Common myeloid progenitor, CD34-positive (primary cell): ENCODE data around the gene MIEN1.
"Not testable (repeated sequence)": the region's sequence is repeated elsewhere in the genome, so short reads cannot be mapped to it uniquely, and the experiment has no call there.

Source experiments
- CTCF ChIA-PET: fragments of 350-600 bp; sonication (Branson Sonifier 250); formaldehyde crosslinking; loops from one replicate; lab custom pipeline; 2021; ENCODE audit warnings: antibody characterized with exemption; lab: Charles Lee
- POLR2A ChIA-PET: fragments of 350-600 bp; sonication (Branson Sonifier 250); formaldehyde crosslinking; loops from one replicate; lab custom pipeline; 2021; ENCODE audit warnings: antibody characterized with exemption; lab: Charles Lee
- DNase-seq, 3 donors: peaks; one replicate each; pipeline versions ENCODE4 v3.0.0 to v3.0.0-alpha.2; 2013
- H3K27ac ChIP-seq, 2 experiments: 1 replicate in 1 of 2; 2 replicates in 1 of 2; pipeline ENCODE4 v1.7.0; 2013; ENCODE audit warnings: inconsistent platforms in 2 of 2, low read length in 2 of 2, mild to moderate bottlenecking in 2 of 2, low read depth in 1 of 2, moderate library complexity in 1 of 2; ENCODE audit not compliant: severe bottlenecking in 2 of 2, insufficient read depth in 1 of 2, poor library complexity in 1 of 2
- H3K27me3 ChIP-seq, 5 experiments: replicated peaks in 2 of 5; 1 replicate in 3 of 5; 2 replicates in 2 of 5; pipeline versions ENCODE4 v1.6.1 to v1.7.0; 2013; ENCODE audit warnings: low read length in 4 of 5, mild to moderate bottlenecking in 2 of 5, moderate library complexity in 2 of 5, inconsistent platforms in 1 of 5; ENCODE audit not compliant: insufficient read depth in 5 of 5, control insufficient read depth in 4 of 5
- H3K36me3 ChIP-seq, 4 experiments: 1 replicate in 2 of 4; 2 replicates in 2 of 4; pipeline versions ENCODE4 v1.6.1 to v1.7.0; 2013; ENCODE audit warnings: low read length in 3 of 4, control low read depth in 1 of 4, mild to moderate bottlenecking in 1 of 4; ENCODE audit not compliant: control insufficient read depth in 4 of 4, insufficient read depth in 4 of 4
- H3K4me1 ChIP-seq, 4 experiments: 1 replicate in 3 of 4; 2 replicates in 1 of 4; pipeline versions ENCODE4 v1.6.1 to v1.7.1; 2013; ENCODE audit warnings: low read length in 3 of 4, mild to moderate bottlenecking in 3 of 4, control low read depth in 1 of 4, inconsistent platforms in 1 of 4, moderate library complexity in 1 of 4; ENCODE audit not compliant: control insufficient read depth in 4 of 4, insufficient read depth in 4 of 4; ENCODE audit errors: control extremely low read depth in 1 of 4
- H3K4me3 ChIP-seq, 7 experiments: 1 replicate in 4 of 7; 2 replicates in 3 of 7; pipeline versions ENCODE4 v1.5.1 to v1.7.0; 2013; ENCODE audit warnings: mild to moderate bottlenecking in 7 of 7, low read length in 6 of 7, moderate library complexity in 6 of 7, inconsistent platforms in 2 of 7, low read depth in 2 of 7, control low read depth in 1 of 7; ENCODE audit not compliant: insufficient read depth in 4 of 7, control insufficient read depth in 1 of 7; ENCODE audit errors: extremely low read depth in 1 of 7
- H3K9me3 ChIP-seq, 5 experiments: 1 replicate in 4 of 5; 2 replicates in 1 of 5; pipeline versions ENCODE4 v1.6.1 to v1.7.1; 2013; ENCODE audit warnings: low read length in 4 of 5, mild to moderate bottlenecking in 2 of 5, inconsistent platforms in 1 of 5, low read depth in 1 of 5, moderate library complexity in 1 of 5; ENCODE audit not compliant: control insufficient read depth in 4 of 5, insufficient read depth in 2 of 5; ENCODE audit errors: control extremely low read depth in 1 of 5
- WGBS: methylation state at CpG from one replicate; pipeline ENCODE4 v1.1.5; 2013; ENCODE audit not compliant: insufficient coverage; 5-methylcytosine and 5-hydroxymethylcytosine counted together

Gene MIEN1

DNA sequence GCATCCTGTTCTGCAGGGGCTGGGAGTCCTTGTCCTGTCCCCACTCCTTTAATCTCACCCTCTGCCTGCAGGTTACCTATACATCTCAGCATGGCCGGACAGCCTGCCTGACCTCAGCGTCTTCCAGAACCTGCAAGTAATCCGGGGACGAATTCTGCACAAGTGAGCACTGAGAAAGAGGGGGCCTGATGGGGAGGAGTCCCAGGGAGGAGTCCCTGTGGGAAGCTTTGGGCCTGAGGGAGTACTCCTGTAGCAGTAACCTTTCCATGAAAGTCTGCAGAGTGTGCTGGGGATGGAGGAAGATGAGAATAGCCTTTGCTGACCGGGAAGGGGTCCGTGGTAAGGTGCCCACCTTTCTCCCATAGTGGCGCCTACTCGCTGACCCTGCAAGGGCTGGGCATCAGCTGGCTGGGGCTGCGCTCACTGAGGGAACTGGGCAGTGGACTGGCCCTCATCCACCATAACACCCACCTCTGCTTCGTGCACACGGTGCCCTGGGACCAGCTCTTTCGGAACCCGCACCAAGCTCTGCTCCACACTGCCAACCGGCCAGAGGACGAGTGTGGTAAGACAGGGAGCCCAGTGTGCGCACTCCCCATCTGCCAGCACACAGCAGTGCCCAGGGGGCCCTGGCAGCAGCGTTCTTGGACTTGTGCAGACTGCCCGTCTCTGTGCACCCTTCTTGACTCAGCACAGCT, 14.8 kb downstream of the MIEN1 start:
- Histone ChIP-seq H3K4me3 (no peak overlapping the region), H3K9me3 (no peaks in the 10 kb centered on the region), H3K36me3 (no peaks in the 10 kb centered on the region), H3K27ac (no peak overlapping the region), H3K4me1 (no peaks in the 10 kb centered on the region), H3K27me3 (no peaks in the 10 kb centered on the region)
- 96% methylated on average over 12 of the region's 18 CpGs for WGBS
- no peak for DNase-seq
- ChIA-PET CTCF (no interaction called here), POLR2A (no interaction called here)

DNA sequence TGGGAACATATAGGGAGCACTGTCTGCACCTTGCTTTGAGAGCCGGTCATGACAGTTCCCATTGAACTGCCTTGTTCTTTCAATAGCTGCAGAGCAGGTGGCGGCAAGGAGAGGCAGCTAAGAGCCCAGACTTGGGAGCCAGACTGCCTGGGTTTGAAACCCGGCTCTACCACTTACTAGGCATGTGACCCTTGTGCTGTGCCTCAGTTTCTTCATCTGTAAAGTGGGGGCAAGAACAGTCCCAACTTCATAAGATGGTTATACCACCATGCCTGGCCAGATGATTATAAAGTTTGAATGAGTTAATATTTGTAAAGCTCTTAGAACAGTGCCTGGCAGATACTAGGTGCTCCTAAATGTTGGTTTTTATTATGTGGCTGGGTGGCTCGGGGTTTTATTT, 16.1 kb downstream of the MIEN1 start:
- WGBS = 87% methylated on average over 3 of the region's 4 CpGs
- H3K4me1 ChIP-seq = no peaks in the 10 kb centered on the region
- DNase-seq = no peak
- no peaks in the 10 kb centered on the region for H3K36me3 ChIP-seq
- ChIA-PET POLR2A (no interaction called here), CTCF (interaction anchor here (0.8 kb wide), 1 partner anchor 9 kb away, joined by 3 read pairs; no protein-coding TSS in a partner anchor)
- no peaks in the 10 kb centered on the region for H3K27me3 ChIP-seq
- H3K4me3 ChIP-seq = no peak overlapping the region
- no peak overlapping the region for H3K27ac ChIP-seq
- no peaks in the 10 kb centered on the region for H3K9me3 ChIP-seq

DNA sequence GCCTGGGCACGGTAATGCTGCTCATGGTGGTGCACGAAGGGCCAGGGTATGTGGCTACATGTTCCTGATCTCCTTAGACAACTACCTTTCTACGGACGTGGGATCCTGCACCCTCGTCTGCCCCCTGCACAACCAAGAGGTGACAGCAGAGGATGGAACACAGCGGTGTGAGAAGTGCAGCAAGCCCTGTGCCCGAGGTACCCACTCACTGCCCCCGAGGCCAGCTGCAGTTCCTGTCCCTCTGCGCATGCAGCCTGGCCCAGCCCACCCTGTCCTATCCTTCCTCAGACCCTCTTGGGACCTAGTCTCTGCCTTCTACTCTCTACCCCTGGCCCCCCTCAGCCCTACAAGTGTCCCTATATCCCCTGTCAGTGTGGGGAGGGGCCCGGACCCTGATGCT, 18.5 kb downstream of the MIEN1 start:
- CTCF ChIA-PET = interaction anchor here (0.7 kb wide), 1 partner anchor 12 kb away, joined by 3 read pairs; no protein-coding TSS in a partner anchor
- no peak overlapping the region for H3K4me3 ChIP-seq
- H3K27me3 ChIP-seq = no peaks in the 10 kb centered on the region
- no peaks in the 10 kb centered on the region for H3K9me3 ChIP-seq
- WGBS = 97% methylated on average over 7 of the region's 10 CpGs
- DNase-seq = no peak
- H3K4me1 ChIP-seq = peaks cover 0 to 5% (median 0%) of the 10 kb centered on the region in 4 experiments
- H3K36me3 ChIP-seq = no peaks in the 10 kb centered on the region
- POLR2A ChIA-PET = no interaction called here
- H3K27ac ChIP-seq = no peak overlapping the region

DNA sequence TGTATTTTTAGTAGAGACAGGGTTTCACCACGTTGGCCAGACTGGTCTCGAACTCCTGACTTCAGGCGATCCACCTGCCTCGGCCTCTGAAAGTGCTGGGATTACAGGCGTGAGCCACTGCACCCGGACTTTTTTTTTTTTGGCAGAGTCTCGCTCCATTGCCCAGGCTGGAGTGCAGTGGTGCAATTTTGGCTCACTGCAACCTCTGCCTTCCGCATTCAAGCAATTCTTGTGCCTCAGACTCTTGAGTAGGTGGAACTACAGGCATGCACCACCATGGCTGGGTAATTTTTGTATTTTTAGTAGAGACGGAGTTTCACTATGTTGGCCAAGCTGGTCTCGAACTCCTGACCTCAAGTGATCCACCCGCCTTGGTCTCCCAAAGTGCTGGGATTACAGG, 19.3 kb downstream of the MIEN1 start:
- H3K4me1 ChIP-seq, H3K36me3 ChIP-seq, H3K4me3 ChIP-seq, DNase-seq, H3K9me3 ChIP-seq, H3K27me3 ChIP-seq, H3K27ac ChIP-seq: not testable (repeated sequence)
- WGBS = over 99% methylated on average over 10 of the region's 11 CpGs
- CTCF ChIA-PET = interaction anchor here (0.8 to 1.1 kb wide), 2 partner anchors 9 to 19 kb away, joined by 3 to 4 read pairs; partner anchors contain the start of gene MIEN1
- POLR2A ChIA-PET = interaction anchor here (0.6 kb wide), 1 partner anchor 26 kb away, joined by 5 read pairs; no protein-coding TSS in a partner anchor

DNA sequence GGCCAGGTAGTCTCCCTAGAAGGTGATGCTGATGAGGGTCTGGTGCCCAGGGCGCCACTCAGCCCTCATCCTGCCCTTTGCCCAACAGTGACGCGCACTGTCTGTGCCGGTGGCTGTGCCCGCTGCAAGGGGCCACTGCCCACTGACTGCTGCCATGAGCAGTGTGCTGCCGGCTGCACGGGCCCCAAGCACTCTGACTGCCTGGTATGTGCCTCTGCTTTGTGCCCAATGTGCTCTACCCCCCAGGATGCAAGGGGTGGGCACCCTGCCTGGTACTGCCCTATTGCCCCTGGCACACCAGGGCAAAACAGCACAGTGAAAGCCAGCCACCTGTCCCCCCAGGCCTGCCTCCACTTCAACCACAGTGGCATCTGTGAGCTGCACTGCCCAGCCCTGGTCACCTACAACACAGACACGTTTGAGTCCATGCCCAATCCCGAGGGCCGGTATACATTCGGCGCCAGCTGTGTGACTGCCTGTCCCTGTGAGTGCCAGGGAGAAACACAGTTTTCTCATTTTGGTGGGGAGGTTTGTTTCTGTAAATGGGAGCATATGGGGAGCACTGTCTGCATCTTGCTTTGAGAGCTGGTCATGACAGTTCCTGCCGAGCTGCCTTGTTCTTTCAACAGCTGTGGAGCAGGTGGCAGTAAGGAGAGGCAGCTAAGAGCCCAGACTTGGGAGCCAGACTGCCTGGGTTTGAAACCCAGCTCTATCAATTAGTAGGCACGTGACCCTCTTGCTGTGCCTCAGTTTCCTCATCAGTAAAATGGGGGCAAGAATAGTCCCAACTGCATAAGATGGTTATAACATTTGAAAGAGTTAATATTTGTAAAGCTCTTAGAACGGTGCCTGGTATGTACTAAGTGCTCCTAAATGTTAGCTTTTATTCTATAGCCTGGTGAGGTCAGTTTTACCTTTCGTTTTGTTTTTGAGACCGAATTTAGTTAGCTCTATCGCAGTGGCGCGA, 20.1 kb downstream of the MIEN1 start:
- H3K27ac ChIP-seq = no peak overlapping the region

DNA sequence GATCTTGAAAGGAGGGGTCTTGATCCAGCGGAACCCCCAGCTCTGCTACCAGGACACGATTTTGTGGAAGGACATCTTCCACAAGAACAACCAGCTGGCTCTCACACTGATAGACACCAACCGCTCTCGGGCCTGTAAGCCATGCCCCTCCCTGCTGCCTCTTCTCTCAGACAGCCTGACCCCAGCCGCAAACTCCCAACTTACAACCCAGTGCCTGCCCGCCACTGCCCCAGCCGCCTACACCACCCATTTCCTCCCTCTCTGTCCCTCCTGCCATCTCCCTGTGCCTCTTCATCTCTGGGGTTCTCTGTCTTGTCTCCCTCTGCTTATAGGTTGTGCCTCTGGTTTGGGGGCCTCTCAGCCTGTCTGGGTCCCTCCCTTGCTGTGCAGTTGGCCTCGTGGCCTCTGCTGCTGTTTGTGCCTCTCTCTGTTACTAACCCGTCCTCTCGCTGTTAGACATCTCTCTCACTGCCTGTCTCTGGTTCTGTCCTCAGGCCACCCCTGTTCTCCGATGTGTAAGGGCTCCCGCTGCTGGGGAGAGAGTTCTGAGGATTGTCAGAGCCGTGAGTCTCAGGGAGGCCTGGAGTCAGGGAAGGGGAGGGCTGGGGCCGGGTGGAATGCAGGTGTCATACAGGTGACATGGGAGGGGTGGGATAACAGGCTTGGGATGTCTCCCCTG, 20.9 kb downstream of the MIEN1 start:
- no peak for DNase-seq
- H3K9me3 ChIP-seq = no peaks in the 10 kb centered on the region
- no peaks in the 10 kb centered on the region for H3K36me3 ChIP-seq
- ChIA-PET POLR2A (no interaction called here), CTCF (interaction anchor here (0.9 kb wide), 1 partner anchor 87 kb away, joined by 4 read pairs; no protein-coding TSS in a partner anchor)
- H3K27ac ChIP-seq = no peak overlapping the region
- WGBS = 94% methylated on average over 9 of the region's 14 CpGs
- peaks cover 0 to 5% (median 0%) of the 10 kb centered on the region in 4 experiments for H3K4me1 ChIP-seq
- H3K27me3 ChIP-seq = no peaks in the 10 kb centered on the region
- H3K4me3 ChIP-seq = no peak overlapping the region

More for the DNA sequence above, 20.1 kb downstream of the MIEN1 start:
- no peaks in the 10 kb centered on the region for H3K36me3 ChIP-seq
- CTCF ChIA-PET = interaction anchor here (0.8 to 1.1 kb wide), 2 partner anchors 10 to 20 kb away, joined by 3 to 4 read pairs; partner anchors contain the start of gene MIEN1
- no peaks in the 10 kb centered on the region for H3K9me3 ChIP-seq
- POLR2A ChIA-PET = interaction anchor here (0.6 kb wide), 1 partner anchor 27 kb away, joined by 5 read pairs; no protein-coding TSS in a partner anchor
- H3K27me3 ChIP-seq = no peaks in the 10 kb centered on the region
- H3K4me1 ChIP-seq = peaks cover 0 to 5% (median 0%) of the 10 kb centered on the region in 4 experiments
- DNase-seq = no peak
- WGBS = 97% methylated on average over 19 of the region's 20 CpGs
- no peak overlapping the region for H3K4me3 ChIP-seq
